HEK293 (cell line): Measurements from ENCODE around the gene FERD3L.

ENCODE experiments used
- CTCF ChIP-seq: fragments of 450-650 bp; formaldehyde crosslinking; IDR thresholded peaks from 2 replicates; pipeline ENCODE4 v1.5.1; 2016; ENCODE audit warnings: missing biosample characterization, missing genetic modification characterization
- ZNF423 ChIP-seq: fragments of 450-650 bp; formaldehyde crosslinking; IDR thresholded peaks from 2 replicates; pipeline ENCODE4 v1.5.1; 2016; ENCODE audit warnings: missing biosample characterization, missing genetic modification characterization

- TF ChIP-seq ZNF423 (tag by site-specific recombination): no peak
- no peak for TF ChIP-seq CTCF (tag by site-specific recombination)
Observed at GRCh38 chr7:19113855-19114550, 31.2 kb downstream of the FERD3L start.
